ENCODE measurements around the gene PCCA. TPM values are rescaled to one million over a fixed set of nuclear protein-coding genes. Genes with fewer than 3 reads are reported as not detected.

PCCA gene
- total RNA-seq, 5 donors from 2014 or later (not counting 1 experiment from before 2014, with no cell fraction given) = 7.6 to 16.8 (median 10.2) TPM

DNA sequence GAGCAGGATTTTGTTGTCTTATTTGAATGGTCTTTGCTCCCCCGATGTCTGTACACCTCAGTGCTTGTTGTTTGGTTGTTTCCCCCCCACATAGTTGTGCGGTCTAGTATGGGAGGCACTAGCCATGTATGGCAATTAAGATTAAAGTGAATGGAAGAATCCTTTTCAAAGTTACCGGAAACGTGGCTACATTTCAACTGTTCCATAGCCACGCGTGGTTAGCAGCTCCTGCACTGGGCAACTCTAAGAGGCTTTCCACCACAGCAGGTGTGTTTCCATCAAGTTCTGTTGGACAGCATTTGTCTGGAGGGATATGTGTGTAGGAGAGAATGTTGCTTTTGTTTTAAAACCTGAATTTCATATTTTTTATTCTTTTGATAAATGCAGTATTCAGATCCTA, 252.4 kb downstream of the PCCA start:
- ChIA-PET POLR2A (no interaction called here), CTCF (interaction anchor here in 1 of 2 donors (0.7 kb wide), 1 partner anchor 12 kb away, joined by 3 read pairs; no protein-coding TSS in a partner anchor)
- Histone ChIP-seq H3K27me3 (replicated peaks in 1 of 2; ENCODE audit: control insufficient read depth in 2 of 2, extremely low read depth in 1 of 2, insufficient read depth in 2 of 2, low read length in 1 of 2) (no peaks in the 10 kb centered on the region), H3K4me1 (ENCODE audit: control insufficient read depth in 1 of 2, extremely low read depth in 1 of 2, insufficient read depth in 2 of 2, low read length in 2 of 2) (peaks cover 0 to 8% of the 10 kb centered on the region in 2 experiments), H3K4me3 (ENCODE audit: control insufficient read depth in 1 of 2, extremely low read depth in 1 of 2, low read length in 1 of 2) (no peak overlapping the region), H3K9me3 (no peaks in the 10 kb centered on the region), H3K36me3 (ENCODE audit: control insufficient read depth in 2 of 2, extremely low read depth in 1 of 2, insufficient read depth in 1 of 2, low read length in 1 of 2) (peaks cover 2 to 5% of the 10 kb centered on the region in 2 donors), H3K27ac (ENCODE audit: low read length) (no peak overlapping the region)
- DNase-seq (no peak), ATAC-seq (replicated peaks in 1 of 4) (no peak)
- Mint-ChIP-seq H3K4me1 (peaks cover 17 to 21% (median 18%) of the 10 kb centered on the region in 3 donors), H3K4me3 (peak overlapping the region in 2 of 3 donors; percentile 11 to 26), H3K9me3 (no peaks in the 10 kb centered on the region), H3K36me3 (peaks cover 35% of the 10 kb centered on the region), H3K27ac (no peak overlapping the region), H3K27me3 (no peaks in the 10 kb centered on the region)
- 81% methylated on average over 4 of the region's 6 CpGs for WGBS (ENCODE audit: insufficient coverage)

DNA sequence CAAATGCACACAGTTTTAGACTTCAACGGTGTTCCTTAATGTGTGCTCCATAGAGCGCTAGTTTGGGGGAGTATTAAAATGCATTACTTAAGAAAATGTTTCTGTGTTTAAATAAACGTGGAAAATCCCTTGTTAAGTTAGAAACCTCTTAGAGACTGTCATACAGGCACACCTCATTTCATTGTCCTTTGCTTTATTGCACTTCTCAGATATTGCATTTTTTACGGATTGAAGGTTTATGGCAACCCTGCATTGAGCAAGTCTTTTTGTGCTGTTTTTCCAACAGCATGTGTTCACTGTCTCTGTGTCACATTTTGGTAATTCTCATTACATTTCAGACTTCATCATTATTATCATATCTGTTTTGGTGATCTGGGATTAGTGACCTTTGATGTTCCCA, 255.7 kb downstream of the PCCA start:
- POLR2A ChIA-PET = no interaction called here
- peaks cover 30% of the 10 kb centered on the region for H3K36me3 Mint-ChIP-seq
- Histone ChIP-seq H3K27me3 (replicated peaks in 1 of 2; ENCODE audit: control insufficient read depth in 2 of 2, extremely low read depth in 1 of 2, insufficient read depth in 2 of 2, low read length in 1 of 2) (no peaks in the 10 kb centered on the region), H3K27ac (ENCODE audit: low read length) (no peak overlapping the region), H3K36me3 (ENCODE audit: control insufficient read depth in 2 of 2, extremely low read depth in 1 of 2, insufficient read depth in 1 of 2, low read length in 1 of 2) (peaks cover 2 to 5% of the 10 kb centered on the region in 2 donors), H3K4me3 (ENCODE audit: control insufficient read depth in 1 of 2, extremely low read depth in 1 of 2, low read length in 1 of 2) (no peak overlapping the region), H3K4me1 (ENCODE audit: control insufficient read depth in 1 of 2, extremely low read depth in 1 of 2, insufficient read depth in 2 of 2, low read length in 2 of 2) (peaks cover 0 to 8% of the 10 kb centered on the region in 2 experiments), H3K9me3 (no peaks in the 10 kb centered on the region)
- no peaks in the 10 kb centered on the region for H3K27me3 Mint-ChIP-seq
- WGBS (ENCODE audit: insufficient coverage) = no CpG with 5 or more reads among the region's 4 CpGs
- H3K9me3 Mint-ChIP-seq = no peaks in the 10 kb centered on the region
- CTCF ChIA-PET = interaction anchor here in 1 of 2 donors (0.6 kb wide), 1 partner anchor 173 kb away, joined by 4 read pairs; no protein-coding TSS in a partner anchor
- ATAC-seq (replicated peaks in 1 of 4) (no peak), DNase-seq (no peak)
- H3K27ac Mint-ChIP-seq = no peak overlapping the region
- H3K4me1 Mint-ChIP-seq = peaks cover 17 to 20% (median 18%) of the 10 kb centered on the region in 3 donors
- no peak overlapping the region for H3K4me3 Mint-ChIP-seq

DNA sequence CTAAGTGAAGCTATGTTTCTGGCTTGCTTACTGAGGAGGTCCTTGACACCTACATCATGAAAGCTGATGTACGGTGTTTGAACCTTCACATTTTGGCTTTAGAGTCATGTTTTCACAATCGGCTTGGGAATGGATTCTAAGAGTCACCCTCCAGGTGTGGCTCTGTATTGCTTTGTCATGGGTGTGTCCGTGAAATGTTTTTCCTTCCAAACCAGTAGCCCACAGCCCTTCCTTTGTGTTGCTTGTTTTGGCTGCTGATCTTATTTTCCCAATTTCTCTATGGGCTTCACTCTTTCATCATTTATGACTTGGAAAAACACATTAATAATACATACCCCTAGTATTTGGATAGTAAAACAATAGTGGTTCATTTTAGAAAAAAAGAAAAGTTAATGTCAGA, 259.1 kb downstream of the PCCA start:
- DNase-seq (no peak), ATAC-seq (replicated peaks in 1 of 4) (no peak)
- ChIA-PET CTCF (interaction anchor here in 1 of 2 donors (0.5 kb wide), 1 partner anchor 146 kb away, joined by 5 read pairs; no protein-coding TSS in a partner anchor), POLR2A (no interaction called here)
- H3K4me1 Mint-ChIP-seq = no peaks in the 10 kb centered on the region
- WGBS (ENCODE audit: insufficient coverage) = 86% methylated on average over 1 of the region's 3 CpGs
- Histone ChIP-seq H3K27me3 (replicated peaks in 1 of 2; ENCODE audit: control insufficient read depth in 2 of 2, extremely low read depth in 1 of 2, insufficient read depth in 2 of 2, low read length in 1 of 2) (no peaks in the 10 kb centered on the region), H3K4me3 (ENCODE audit: control insufficient read depth in 1 of 2, extremely low read depth in 1 of 2, low read length in 1 of 2) (no peak overlapping the region), H3K9me3 (no peaks in the 10 kb centered on the region), H3K27ac (ENCODE audit: low read length) (no peak overlapping the region), H3K4me1 (ENCODE audit: control insufficient read depth in 1 of 2, extremely low read depth in 1 of 2, insufficient read depth in 2 of 2, low read length in 2 of 2) (no peaks in the 10 kb centered on the region), H3K36me3 (ENCODE audit: control insufficient read depth in 2 of 2, extremely low read depth in 1 of 2, insufficient read depth in 1 of 2, low read length in 1 of 2) (peaks cover under 1 to 5% of the 10 kb centered on the region in 2 donors)
- H3K36me3 Mint-ChIP-seq = peaks cover 34% of the 10 kb centered on the region
- no peaks in the 10 kb centered on the region for H3K9me3 Mint-ChIP-seq
- no peaks in the 10 kb centered on the region for H3K27me3 Mint-ChIP-seq
- no peak overlapping the region for H3K4me3 Mint-ChIP-seq
- H3K27ac Mint-ChIP-seq = no peak overlapping the region

DNA sequence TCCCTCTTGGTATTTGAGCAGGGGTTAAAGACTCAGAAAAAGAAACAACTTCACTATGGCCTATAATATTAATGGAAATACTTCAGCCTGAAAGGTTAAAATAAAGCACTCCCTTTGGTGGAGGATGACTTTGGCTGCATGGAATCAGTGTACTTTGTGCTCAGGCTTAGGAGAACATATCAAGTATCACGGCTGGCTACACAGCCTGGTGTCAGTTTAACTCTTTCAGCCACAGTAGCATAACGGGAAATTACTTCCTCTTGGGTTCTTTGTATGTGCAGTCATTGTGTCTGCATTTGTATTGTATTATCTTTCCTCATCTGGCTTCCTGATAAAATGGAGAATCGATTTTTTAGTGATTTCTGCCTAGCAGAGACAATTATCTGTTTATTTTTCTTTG, 260.7 kb downstream of the PCCA start:
- Histone ChIP-seq H3K4me1 (ENCODE audit: control insufficient read depth in 1 of 2, extremely low read depth in 1 of 2, insufficient read depth in 2 of 2, low read length in 2 of 2) (no peaks in the 10 kb centered on the region), H3K27ac (ENCODE audit: low read length) (no peak overlapping the region), H3K4me3 (ENCODE audit: control insufficient read depth in 1 of 2, extremely low read depth in 1 of 2, low read length in 1 of 2) (no peak overlapping the region), H3K9me3 (no peaks in the 10 kb centered on the region), H3K27me3 (replicated peaks in 1 of 2; ENCODE audit: control insufficient read depth in 2 of 2, extremely low read depth in 1 of 2, insufficient read depth in 2 of 2, low read length in 1 of 2) (no peaks in the 10 kb centered on the region), H3K36me3 (ENCODE audit: control insufficient read depth in 2 of 2, extremely low read depth in 1 of 2, insufficient read depth in 1 of 2, low read length in 1 of 2) (no peaks in the 10 kb centered on the region)
- CTCF ChIA-PET = no interaction called here
- ATAC-seq (replicated peaks in 1 of 4) (no peak), DNase-seq (no peak)
- no peaks in the 10 kb centered on the region for H3K27me3 Mint-ChIP-seq
- no peaks in the 10 kb centered on the region for H3K9me3 Mint-ChIP-seq
- WGBS (ENCODE audit: insufficient coverage) = no CpG with 5 or more reads among the region's 3 CpGs
- no peaks in the 10 kb centered on the region for H3K4me1 Mint-ChIP-seq
- POLR2A ChIA-PET = no interaction called here
- no peak overlapping the region for H3K4me3 Mint-ChIP-seq
- peaks cover 30% of the 10 kb centered on the region for H3K36me3 Mint-ChIP-seq
- H3K27ac Mint-ChIP-seq = no peak overlapping the region

DNA sequence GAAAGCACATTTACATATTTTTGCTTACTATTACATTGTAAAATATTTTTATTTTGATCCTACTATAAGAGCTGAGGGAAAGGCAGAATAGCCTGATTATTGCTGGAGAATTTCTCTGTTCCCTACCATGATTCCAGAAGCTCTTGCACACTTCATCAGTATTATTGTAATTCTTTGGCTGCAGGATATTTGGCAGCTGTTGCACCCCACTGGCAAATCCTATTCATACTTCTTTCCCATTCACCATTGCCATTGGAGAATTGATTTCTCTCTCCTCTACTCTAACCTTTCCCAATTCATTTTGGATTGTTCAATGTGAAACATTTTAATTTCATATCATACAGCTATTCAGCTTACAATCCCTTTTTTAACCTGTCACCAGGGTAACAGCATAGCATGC, 261.7 kb downstream of the PCCA start:
- Histone ChIP-seq H3K36me3 (ENCODE audit: control insufficient read depth in 2 of 2, extremely low read depth in 1 of 2, insufficient read depth in 1 of 2, low read length in 1 of 2) (no peaks in the 10 kb centered on the region), H3K9me3 (no peaks in the 10 kb centered on the region), H3K4me3 (ENCODE audit: control insufficient read depth in 1 of 2, extremely low read depth in 1 of 2, low read length in 1 of 2) (no peak overlapping the region), H3K27me3 (replicated peaks in 1 of 2; ENCODE audit: control insufficient read depth in 2 of 2, extremely low read depth in 1 of 2, insufficient read depth in 2 of 2, low read length in 1 of 2) (no peaks in the 10 kb centered on the region), H3K27ac (ENCODE audit: low read length) (no peak overlapping the region), H3K4me1 (ENCODE audit: control insufficient read depth in 1 of 2, extremely low read depth in 1 of 2, insufficient read depth in 2 of 2, low read length in 2 of 2) (no peaks in the 10 kb centered on the region)
- CTCF ChIA-PET = no interaction called here
- Mint-ChIP-seq H3K36me3 (peaks cover 26% of the 10 kb centered on the region), H3K27ac (no peak overlapping the region), H3K9me3 (no peaks in the 10 kb centered on the region), H3K4me3 (no peak overlapping the region), H3K27me3 (no peaks in the 10 kb centered on the region), H3K4me1 (no peaks in the 10 kb centered on the region)
- no peak for DNase-seq
- POLR2A ChIA-PET = no interaction called here
- no peak for ATAC-seq (replicated peaks in 1 of 4)

DNA sequence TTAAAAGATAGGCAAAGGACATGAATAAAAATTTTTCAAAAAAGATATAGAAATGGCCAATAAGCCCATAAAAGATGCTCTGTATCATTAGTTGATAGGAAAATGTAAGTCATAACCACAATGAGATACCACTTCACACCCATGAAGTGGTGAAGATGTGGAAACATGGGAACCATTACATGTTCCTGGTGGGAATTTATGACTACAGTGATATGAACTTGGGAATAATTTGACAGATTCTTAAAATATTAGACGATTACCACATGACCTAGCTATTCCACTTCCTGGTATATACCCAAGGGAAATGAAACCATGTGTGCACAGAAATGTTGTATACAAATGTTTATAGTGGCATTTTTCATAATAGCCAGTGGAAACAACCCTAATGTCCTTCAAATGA, 267.5 kb downstream of the PCCA start:
- Histone ChIP-seq H3K27me3 (replicated peaks in 1 of 2; ENCODE audit: control insufficient read depth in 2 of 2, extremely low read depth in 1 of 2, insufficient read depth in 2 of 2, low read length in 1 of 2) (no peaks in the 10 kb centered on the region), H3K27ac (ENCODE audit: low read length) (no peak overlapping the region), H3K9me3 (no peaks in the 10 kb centered on the region), H3K4me1 (ENCODE audit: control insufficient read depth in 1 of 2, extremely low read depth in 1 of 2, insufficient read depth in 2 of 2, low read length in 2 of 2) (no peaks in the 10 kb centered on the region), H3K4me3 (ENCODE audit: control insufficient read depth in 1 of 2, extremely low read depth in 1 of 2, low read length in 1 of 2) (no peak overlapping the region), H3K36me3 (ENCODE audit: control insufficient read depth in 2 of 2, extremely low read depth in 1 of 2, insufficient read depth in 1 of 2, low read length in 1 of 2) (no peaks in the 10 kb centered on the region)
- Mint-ChIP-seq H3K27me3 (no peaks in the 10 kb centered on the region), H3K4me1 (no peaks in the 10 kb centered on the region), H3K4me3 (no peak overlapping the region), H3K9me3 (no peaks in the 10 kb centered on the region), H3K36me3 (peaks cover 20% of the 10 kb centered on the region), H3K27ac (no peak overlapping the region)
- POLR2A ChIA-PET = no interaction called here
- ATAC-seq (replicated peaks in 1 of 4) = no peak
- WGBS (ENCODE audit: insufficient coverage) = no CpG with 5 or more reads among the region's 1 CpG
- no peak for DNase-seq
- CTCF ChIA-PET = no interaction called here

DNA sequence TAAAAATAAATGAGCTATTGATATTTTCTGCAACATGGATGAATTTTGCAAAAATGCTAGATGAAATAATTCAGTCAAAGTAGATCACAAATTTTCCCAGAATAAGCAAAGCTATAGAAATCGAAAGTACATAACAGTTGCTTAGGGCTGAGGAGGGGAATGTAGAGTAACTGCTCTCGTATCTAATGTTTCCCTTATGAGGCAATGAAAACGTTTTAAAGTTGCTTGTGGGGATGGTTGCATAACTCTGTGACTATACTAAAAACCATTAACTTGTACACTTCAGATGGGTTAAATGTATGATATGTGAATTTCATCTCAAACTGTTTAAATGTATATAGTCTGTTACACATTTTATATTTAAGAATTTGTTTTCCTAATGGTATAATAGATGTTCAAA, 268.0 kb downstream of the PCCA start:
- DNase-seq (no peak), ATAC-seq (replicated peaks in 1 of 4) (no peak)
- Histone ChIP-seq H3K27ac (ENCODE audit: low read length) (no peak overlapping the region), H3K4me1 (ENCODE audit: control insufficient read depth in 1 of 2, extremely low read depth in 1 of 2, insufficient read depth in 2 of 2, low read length in 2 of 2) (no peaks in the 10 kb centered on the region), H3K27me3 (replicated peaks in 1 of 2; ENCODE audit: control insufficient read depth in 2 of 2, extremely low read depth in 1 of 2, insufficient read depth in 2 of 2, low read length in 1 of 2) (no peaks in the 10 kb centered on the region), H3K4me3 (ENCODE audit: control insufficient read depth in 1 of 2, extremely low read depth in 1 of 2, low read length in 1 of 2) (no peak overlapping the region), H3K36me3 (ENCODE audit: control insufficient read depth in 2 of 2, extremely low read depth in 1 of 2, insufficient read depth in 1 of 2, low read length in 1 of 2) (no peaks in the 10 kb centered on the region), H3K9me3 (no peaks in the 10 kb centered on the region)
- Mint-ChIP-seq H3K36me3 (peaks cover 20% of the 10 kb centered on the region), H3K4me3 (no peak overlapping the region), H3K27ac (no peak overlapping the region), H3K27me3 (no peaks in the 10 kb centered on the region), H3K4me1 (no peaks in the 10 kb centered on the region), H3K9me3 (no peaks in the 10 kb centered on the region)
- WGBS (ENCODE audit: insufficient coverage) = no CpG with 5 or more reads among the region's 3 CpGs
- POLR2A ChIA-PET = no interaction called here
- CTCF ChIA-PET = no interaction called here

All from T-cell (primary cell).